ENCODE data around the gene NPW.

Gene NPW

DNA sequence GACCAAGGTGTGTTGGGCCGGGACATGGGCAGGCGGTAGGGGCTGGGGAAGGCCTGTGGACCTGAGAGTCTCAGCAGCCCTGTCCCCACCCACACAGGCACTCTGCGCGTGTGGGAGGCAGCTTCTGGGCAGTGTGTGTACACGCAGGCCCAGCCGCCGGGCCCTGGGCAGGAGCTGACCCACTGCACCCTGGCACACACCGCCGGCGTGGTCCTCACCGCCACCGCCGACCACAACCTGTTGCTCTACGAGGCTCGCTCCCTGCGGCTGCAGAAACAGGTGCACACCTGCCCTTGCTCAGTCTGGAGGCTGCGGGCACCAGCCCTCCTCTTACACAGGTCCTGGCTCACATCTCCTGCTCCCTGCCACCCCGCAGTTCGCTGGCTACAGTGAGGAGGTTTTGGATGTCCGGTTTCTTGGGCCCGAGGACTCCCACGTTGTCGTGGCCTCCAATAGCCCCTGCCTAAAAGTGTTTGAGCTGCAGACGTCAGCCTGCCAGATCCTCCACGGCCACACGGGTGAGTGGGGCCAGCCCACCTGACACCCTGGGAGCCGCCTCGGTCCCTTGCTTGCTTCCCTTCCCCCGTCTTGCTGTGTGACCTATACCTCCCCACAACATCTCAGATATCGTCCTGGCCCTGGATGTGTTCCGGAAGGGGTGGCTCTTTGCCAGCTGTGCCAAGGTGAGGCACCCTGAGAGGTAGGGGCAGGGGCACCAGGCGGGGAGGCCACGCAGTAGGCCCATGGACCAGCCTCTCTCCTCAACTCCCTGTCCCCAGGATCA is 44.0 kb upstream of the NPW start:
- CTCF ChIA-PET: no interaction called here
- POLR2A ChIA-PET: interaction anchor here (1.3 to 2.7 kb wide), 2 partner anchors 10 to 180 kb away, joined by 4 to 19 read pairs; partner anchors contain the start of genes RNF151, RPS2 and TRAF7
- TF ChIP-seq, protein P1, sequence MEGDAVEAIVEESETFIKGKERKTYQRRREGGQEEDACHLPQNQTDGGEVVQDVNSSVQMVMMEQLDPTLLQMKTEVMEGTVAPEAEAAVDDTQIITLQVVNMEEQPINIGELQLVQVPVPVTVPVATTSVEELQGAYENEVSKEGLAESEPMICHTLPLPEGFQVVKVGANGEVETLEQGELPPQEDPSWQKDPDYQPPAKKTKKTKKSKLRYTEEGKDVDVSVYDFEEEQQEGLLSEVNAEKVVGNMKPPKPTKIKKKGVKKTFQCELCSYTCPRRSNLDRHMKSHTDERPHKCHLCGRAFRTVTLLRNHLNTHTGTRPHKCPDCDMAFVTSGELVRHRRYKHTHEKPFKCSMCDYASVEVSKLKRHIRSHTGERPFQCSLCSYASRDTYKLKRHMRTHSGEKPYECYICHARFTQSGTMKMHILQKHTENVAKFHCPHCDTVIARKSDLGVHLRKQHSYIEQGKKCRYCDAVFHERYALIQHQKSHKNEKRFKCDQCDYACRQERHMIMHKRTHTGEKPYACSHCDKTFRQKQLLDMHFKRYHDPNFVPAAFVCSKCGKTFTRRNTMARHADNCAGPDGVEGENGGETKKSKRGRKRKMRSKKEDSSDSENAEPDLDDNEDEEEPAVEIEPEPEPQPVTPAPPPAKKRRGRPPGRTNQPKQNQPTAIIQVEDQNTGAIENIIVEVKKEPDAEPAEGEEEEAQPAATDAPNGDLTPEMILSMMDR (IDR thresholded peaks at IDR 0.05; ENCODE audit: control extremely low read depth, extremely low read depth, low read depth, missing control alignments): no peak
- DNase-seq (ENCODE audit: extremely low spot score): no peak

DNA sequence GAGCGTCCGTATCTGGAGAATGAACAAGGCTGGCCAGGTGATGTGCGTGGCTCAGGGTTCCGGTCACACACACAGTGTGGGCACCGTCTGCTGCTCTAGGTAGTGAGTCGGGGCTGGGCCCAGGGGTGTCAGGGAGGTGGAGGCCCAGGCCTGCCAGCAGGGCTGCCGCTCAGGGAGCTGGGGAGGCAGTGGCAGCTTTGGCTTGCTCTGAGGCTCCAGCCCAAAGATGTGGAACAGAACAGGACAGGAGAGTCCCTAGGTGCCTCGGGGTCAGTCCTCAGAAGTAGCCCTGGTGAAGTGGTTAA is 43.4 kb upstream of the NPW start:
- CTCF ChIA-PET: no interaction called here
- TF ChIP-seq, protein P1 (IDR thresholded peaks at IDR 0.05; ENCODE audit: control extremely low read depth, extremely low read depth, low read depth, missing control alignments): no peak
- POLR2A ChIA-PET: interaction anchor here (0.6 to 2.7 kb wide), 3 partner anchors 11 to 293 kb away, joined by 3 to 19 read pairs (median 3); partner anchors contain the start of genes RNF151, RPS2 and TRAF7
- DNase-seq (ENCODE audit: extremely low spot score): no peak

DNA sequence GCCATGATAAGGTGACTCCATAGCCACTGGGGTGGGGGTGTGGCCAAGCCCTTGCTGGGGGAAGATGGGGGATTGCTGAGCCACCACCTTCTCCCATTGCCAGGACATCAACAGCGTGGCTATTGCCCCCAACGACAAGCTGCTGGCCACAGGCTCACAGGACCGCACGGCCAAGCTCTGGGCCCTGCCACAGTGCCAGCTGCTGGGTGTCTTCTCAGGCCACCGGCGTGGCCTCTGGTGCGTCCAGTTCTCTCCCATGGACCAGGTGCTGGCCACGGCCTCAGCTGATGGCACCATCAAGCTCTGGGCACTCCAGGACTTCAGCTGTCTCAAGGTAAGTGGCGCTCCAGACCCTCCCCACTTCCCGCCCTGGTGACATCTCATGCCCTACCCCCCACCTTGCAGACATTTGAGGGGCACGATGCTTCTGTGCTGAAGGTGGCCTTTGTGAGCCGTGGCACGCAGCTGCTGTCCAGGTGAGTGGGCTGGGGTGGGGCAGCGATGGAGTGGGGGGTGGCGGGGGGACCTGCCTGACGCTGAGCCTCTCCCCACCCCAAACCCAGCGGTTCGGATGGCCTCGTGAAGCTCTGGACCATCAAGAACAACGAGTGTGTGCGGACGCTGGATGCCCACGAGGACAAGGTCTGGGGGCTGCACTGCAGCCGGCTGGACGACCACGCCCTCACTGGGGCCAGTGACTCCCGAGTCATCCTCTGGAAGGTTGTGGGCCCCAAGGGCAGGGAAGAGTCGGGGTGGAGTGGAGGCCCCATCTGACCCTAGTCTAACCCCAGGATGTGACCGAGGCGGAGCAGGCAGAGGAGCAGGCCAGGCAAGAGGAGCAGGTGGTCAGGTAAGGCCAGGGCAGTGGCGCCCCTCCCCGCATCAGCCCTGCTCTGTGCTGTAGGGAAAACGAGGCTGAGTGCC is 42.4 kb upstream of the NPW start:
- CTCF ChIA-PET: no interaction called here
- no peak for DNase-seq (ENCODE audit: extremely low spot score)
- POLR2A ChIA-PET: interaction anchor here (0.6 to 2.7 kb wide), 4 partner anchors 12 to 1625 kb away, joined by 3 to 19 read pairs (median 4); partner anchors contain the start of genes AXIN1, RNF151, RPS2 and TRAF7
- TF ChIP-seq, protein P1 (IDR thresholded peaks at IDR 0.05; ENCODE audit: control extremely low read depth, extremely low read depth, low read depth, missing control alignments): no peak

DNA sequence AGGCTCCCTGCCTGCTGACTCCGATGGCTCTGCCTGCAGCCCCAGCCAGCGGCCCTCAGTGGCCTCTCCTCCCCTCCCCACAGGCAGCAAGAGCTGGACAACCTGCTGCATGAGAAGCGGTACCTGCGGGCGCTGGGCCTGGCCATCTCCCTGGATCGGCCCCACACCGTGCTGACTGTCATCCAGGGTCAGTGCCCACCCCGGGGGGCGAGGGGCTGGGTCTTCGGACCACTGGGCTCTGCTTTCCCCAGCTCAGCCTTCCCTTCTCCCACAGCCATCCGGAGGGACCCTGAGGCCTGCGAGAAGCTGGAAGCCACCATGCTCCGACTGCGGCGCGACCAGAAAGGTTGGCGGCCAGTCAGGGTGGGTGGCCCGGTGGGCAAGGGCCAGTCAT is 41.7 kb upstream of the NPW start:
- DNase-seq (ENCODE audit: extremely low spot score): no peak
- POLR2A ChIA-PET: interaction anchor here (0.9 to 1.7 kb wide), 2 partner anchors 13 to 177 kb away, joined by 3 to 7 read pairs; partner anchors contain the start of genes RPS2 and TRAF7
- TF ChIP-seq, protein P1 (IDR thresholded peaks at IDR 0.05; ENCODE audit: control extremely low read depth, extremely low read depth, low read depth, missing control alignments): no peak
- CTCF ChIA-PET: no interaction called here

DNA sequence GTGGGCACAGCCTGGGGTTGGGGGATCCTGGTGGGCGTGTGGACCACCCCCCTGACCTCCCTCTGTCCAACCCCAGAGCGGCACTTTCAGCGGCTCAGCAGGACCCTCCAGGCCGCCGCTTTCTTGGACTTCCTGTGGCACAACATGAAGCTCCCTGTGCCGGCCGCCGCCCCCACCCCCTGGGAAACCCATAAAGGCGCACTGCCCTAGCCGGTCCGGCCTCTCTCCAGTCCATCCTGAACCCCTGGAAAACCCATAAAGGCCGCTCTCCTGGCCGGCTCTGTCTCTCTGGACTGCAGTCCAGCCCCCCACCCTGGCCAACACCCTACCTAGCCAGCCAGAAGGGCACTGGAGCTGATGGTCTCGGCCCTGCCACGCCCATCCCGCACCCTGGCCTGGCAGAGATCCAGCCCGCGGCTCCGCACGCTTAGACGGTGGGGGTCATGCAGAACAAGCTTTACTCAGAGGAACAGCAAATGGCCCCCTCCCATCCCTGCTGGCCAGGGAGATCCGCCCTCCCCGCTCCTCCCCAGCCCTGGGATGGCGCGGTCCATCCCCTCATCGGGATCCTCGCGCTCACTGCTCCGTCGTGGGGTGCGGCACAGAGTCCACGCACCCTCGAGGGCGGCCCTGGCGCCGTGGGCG is 41.0 kb upstream of the NPW start:
- ChIA-PET POLR2A (interaction anchor here (0.9 to 1.7 kb wide), 2 partner anchors 14 to 177 kb away, joined by 3 to 7 read pairs; partner anchors contain the start of genes RPS2 and TRAF7), CTCF (no interaction called here)
- TF ChIP-seq, protein P1 (IDR thresholded peaks at IDR 0.05; ENCODE audit: control extremely low read depth, extremely low read depth, low read depth, missing control alignments): no peak
- no peak for DNase-seq (ENCODE audit: extremely low spot score)
